Measurements from ENCODE around the gene KCNK3. TPM values are rescaled to one million over a fixed set of nuclear protein-coding genes. Genes with fewer than 3 reads are reported as not detected.

The KCNK3 gene
- total RNA-seq, 4 donors from 2014 or later, result 2.0 to 13.9 (median 9.8) TPM

- peaks cover 0 to 11% of the 10 kb centered on the region in 2 donors for H3K36me3 ChIP-seq
- no peaks in the 10 kb centered on the region for H3K9me3 ChIP-seq
- peaks cover 5 to 45% (median 23%) of the 10 kb centered on the region in 3 donors for H3K4me1 ChIP-seq
- no peaks in the 10 kb centered on the region for H3K27me3 ChIP-seq
- no peak overlapping the region for H3K27ac ChIP-seq
- TF ChIP-seq CTCF (IDR thresholded peaks at IDR 0.05), result no peak
- TF ChIP-seq EP300 (IDR thresholded peaks at IDR 0.05), result no peak
- no peak for TF ChIP-seq POLR2A (IDR thresholded peaks at IDR 0.05)
- no peak for TF ChIP-seq POLR2AphosphoS5 (IDR thresholded peaks at IDR 0.05)
- H3K4me3 ChIP-seq, result no peak overlapping the region
- WGBS, 2 donors (ENCODE audit: low coverage in 1 of 2), result 46 to 100% methylated on average over 1 of the region's 1 CpG
- ATAC-seq, result no peak
Measured at GRCh38 chr2:26726228-26726627, 33.7 kb downstream of the KCNK3 start.

- WGBS, 2 donors (ENCODE audit: low coverage in 1 of 2), result 92 to 94% methylated on average over 15 of the region's 101 CpGs
- no peak for ATAC-seq
- Histone ChIP-seq H3K4me3 (no peak overlapping the region), H3K4me1 (peaks cover 0 to 29% (median 14%) of the 10 kb centered on the region in 3 donors), H3K9me3 (no peaks in the 10 kb centered on the region), H3K27ac (no peak overlapping the region), H3K27me3 (no peaks in the 10 kb centered on the region), H3K36me3 (peaks cover 0 to 11% of the 10 kb centered on the region in 2 donors)
- TF ChIP-seq POLR2AphosphoS5 (IDR thresholded peaks at IDR 0.05) (no peak), CTCF (IDR thresholded peaks at IDR 0.05) (peak in 1 of 4 experiments; percentile 36)
Measured at GRCh38 chr2:26727641-26728561, 35.4 kb downstream of the KCNK3 start.

DNA sequence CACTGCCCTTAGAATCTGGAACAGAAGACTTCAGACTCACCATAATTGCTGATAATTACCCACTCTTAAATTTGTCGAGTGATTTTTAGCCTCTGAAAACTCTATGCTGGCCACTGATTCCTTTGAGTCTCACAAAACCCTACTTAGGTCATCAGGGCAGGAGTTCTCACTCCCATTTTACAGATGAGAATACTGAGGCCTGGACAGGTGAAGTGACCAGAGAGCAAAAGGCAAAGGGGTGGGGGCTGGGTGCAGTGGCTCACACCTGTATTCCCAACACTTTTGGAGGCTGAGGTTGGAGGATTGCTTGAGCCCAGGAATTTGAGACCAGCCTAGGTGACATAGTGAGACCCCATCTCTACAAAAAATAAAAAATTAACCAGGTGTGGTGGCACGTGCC lies 36.8 kb downstream of the KCNK3 start:
- no peak overlapping the region for H3K4me3 ChIP-seq
- H3K9me3 ChIP-seq, result no peaks in the 10 kb centered on the region

DNA sequence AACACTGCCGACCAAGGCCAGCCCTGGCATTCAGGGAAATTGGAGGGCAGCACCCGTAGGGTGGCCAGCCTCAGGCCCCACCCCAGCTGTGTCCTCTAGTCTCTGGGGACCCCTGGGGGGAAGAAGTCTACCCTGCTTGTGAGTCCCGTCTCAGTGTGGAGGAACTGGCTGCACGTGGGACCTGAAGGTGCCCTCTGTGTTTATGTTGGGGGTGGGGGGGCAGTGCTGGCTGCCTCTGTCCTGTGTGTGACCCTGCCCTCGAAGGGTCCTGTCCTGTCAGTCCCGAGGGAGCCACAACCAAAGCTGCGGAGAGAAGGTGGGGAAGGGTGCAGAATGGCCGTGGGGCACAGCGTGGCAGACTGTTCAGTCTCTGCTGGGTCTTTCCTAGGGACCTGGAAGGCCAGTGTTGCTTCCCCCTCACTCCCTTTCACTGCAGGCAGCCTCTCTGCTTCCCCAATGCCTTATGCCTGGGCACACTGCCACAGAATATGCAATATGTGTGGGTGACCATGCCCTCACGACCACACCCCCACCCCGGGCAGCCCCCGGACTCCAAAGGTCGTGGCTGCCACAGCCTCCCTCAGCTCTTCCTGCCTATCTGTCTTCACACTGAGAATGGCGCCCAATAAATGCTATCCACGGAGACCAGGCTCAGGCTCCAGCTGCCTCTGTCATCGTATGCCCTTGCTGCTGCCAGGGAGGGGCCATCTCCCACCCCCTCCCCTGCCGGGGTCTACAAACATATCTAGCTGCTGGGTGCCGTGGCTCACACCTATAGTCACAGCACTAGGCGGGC lies 38.2 kb downstream of the KCNK3 start:
- no peak for ATAC-seq
- Histone ChIP-seq H3K4me3 (no peak overlapping the region), H3K36me3 (peaks cover 0 to 11% of the 10 kb centered on the region in 2 donors), H3K27ac (no peak overlapping the region), H3K9me3 (no peaks in the 10 kb centered on the region), H3K27me3 (no peaks in the 10 kb centered on the region), H3K4me1 (peaks cover 0 to under 1% (median 0%) of the 10 kb centered on the region in 3 donors)
- 68 to 100% methylated on average over 1 to 5 of the region's 19 CpGs for WGBS, 2 donors (ENCODE audit: low coverage in 1 of 2)
- TF ChIP-seq EP300 (IDR thresholded peaks at IDR 0.05) (no peak), POLR2AphosphoS5 (IDR thresholded peaks at IDR 0.05) (no peak), POLR2A (IDR thresholded peaks at IDR 0.05) (no peak), CTCF (IDR thresholded peaks at IDR 0.05) (no peak)

More for the DNA sequence above, 36.8 kb downstream of the KCNK3 start:
- H3K27me3 ChIP-seq, result no peaks in the 10 kb centered on the region
- WGBS, 2 donors (ENCODE audit: low coverage in 1 of 2), result 83 to 92% methylated on average over 2 of the region's 2 CpGs
- H3K4me1 ChIP-seq, result peaks cover 0 to 15% (median 4%) of the 10 kb centered on the region in 3 donors
- ATAC-seq, result no peak
- H3K27ac ChIP-seq, result no peak overlapping the region
- no peak for TF ChIP-seq POLR2A (IDR thresholded peaks at IDR 0.05)
- TF ChIP-seq POLR2AphosphoS5 (IDR thresholded peaks at IDR 0.05), result no peak
- TF ChIP-seq EP300 (IDR thresholded peaks at IDR 0.05), result no peak
- no peak for TF ChIP-seq CTCF (IDR thresholded peaks at IDR 0.05)
- peaks cover 0 to 11% of the 10 kb centered on the region in 2 donors for H3K36me3 ChIP-seq

All from gastroesophageal sphincter (tissue), 4 donors.